Endothelial cell of hepatic sinusoid (primary cell): ENCODE data around the gene TRAF3IP3.

Experiments used
- in situ Hi-C: cut with HindIII; loops from 2 replicates; pipeline ENCODE4 v1.10.0; 2017; ENCODE audit warnings: low sequenced_read_pairs

Gene TRAF3IP3, protein sequence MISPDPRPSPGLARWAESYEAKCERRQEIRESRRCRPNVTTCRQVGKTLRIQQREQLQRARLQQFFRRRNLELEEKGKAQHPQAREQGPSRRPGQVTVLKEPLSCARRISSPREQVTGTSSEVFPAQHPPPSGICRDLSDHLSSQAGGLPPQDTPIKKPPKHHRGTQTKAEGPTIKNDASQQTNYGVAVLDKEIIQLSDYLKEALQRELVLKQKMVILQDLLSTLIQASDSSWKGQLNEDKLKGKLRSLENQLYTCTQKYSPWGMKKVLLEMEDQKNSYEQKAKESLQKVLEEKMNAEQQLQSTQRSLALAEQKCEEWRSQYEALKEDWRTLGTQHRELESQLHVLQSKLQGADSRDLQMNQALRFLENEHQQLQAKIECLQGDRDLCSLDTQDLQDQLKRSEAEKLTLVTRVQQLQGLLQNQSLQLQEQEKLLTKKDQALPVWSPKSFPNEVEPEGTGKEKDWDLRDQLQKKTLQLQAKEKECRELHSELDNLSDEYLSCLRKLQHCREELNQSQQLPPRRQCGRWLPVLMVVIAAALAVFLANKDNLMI

DNA sequence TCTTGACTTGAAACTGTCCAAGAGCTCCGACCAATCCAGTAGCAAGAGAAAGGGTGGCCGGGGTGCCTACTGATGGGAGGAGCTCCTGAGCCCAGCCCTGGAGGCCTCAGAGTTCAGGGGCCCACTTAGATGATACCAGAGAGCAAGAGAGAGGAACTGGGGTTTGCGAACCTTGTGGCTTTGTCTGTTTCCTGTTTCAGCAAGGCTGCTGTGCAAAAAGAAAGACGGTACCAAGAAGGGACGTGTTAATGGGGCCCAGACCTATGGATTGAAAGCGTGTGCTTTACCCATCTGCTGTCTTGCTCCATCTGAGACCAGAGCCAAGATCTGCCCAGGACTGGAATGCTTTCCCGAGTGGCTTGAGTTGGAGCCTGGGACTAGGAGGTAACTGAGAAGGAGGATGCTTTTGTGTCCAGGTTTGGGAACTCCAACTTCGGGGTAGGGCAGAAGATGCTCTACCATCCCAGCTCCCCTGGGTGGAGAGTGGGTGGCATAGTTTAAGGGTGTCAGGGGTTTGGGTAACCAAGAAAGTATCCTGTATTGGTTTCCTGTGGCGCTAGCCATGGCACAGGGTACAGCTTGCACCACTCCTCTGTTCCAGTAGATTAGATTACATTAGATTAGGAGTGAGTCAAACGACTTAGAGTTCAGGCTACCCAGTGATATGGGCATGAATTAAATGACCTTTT, at the start of gene TRAF3IP3:
TRAF3IP3 (plus strand) TSS at position 128 of the 689 bp plus-strand sequence. CDS start 3,987 bp downstream, outside the sequence.
- in situ Hi-C loops, result no loop called here

DNA sequence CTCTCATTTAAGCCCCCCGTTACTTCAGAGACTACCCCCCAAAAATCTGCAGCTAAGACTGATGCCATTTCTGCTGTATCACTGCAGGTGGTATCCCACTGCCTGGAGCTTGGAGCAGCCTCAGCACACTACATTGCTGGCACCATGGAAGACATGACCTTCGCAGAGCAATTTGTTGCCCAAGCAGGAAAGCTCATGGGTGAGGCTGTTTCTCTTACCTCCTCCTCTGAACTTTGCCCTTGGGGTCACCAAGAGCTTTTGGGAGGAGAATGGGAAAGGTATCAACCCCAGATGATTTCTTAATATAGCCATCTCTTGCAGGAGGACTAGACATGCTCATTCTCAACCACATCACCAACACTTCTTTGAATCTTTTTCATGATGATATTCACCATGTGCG, 49.2 kb upstream of the TRAF3IP3 start:
- in situ Hi-C loops, result no loop called here

- in situ Hi-C loops, result no loop called here
Measured at GRCh38 chr1:209707308-209707707, 48.5 kb upstream of the TRAF3IP3 start.

GRCh38 chr1:209708297-209708696, 47.6 kb upstream of the TRAF3IP3 start:
- in situ Hi-C loops, result no loop called here

DNA sequence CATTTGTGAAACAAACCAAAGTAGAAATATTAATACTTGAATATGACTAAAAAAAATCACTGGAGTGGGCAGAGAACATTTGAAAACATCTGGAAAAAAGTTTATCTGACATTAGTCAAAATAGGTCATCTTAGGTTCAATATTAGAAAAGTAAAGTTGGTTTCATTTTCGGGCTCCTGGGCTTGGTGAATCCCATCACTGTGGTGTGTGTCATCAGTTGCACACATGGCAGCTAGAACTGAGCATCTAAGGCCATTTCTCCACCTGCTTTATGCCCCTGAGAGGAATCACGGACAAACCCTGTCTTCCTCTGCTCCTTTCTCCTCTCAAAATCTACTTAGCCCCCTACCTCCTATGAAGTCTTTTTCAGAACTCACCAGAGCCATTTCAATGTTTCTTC, 45.8 kb upstream of the TRAF3IP3 start:
- in situ Hi-C loops, result no loop called here

- in situ Hi-C loops, result no loop called here
Measured at GRCh38 chr1:209710847-209711246, 45.0 kb upstream of the TRAF3IP3 start.

DNA sequence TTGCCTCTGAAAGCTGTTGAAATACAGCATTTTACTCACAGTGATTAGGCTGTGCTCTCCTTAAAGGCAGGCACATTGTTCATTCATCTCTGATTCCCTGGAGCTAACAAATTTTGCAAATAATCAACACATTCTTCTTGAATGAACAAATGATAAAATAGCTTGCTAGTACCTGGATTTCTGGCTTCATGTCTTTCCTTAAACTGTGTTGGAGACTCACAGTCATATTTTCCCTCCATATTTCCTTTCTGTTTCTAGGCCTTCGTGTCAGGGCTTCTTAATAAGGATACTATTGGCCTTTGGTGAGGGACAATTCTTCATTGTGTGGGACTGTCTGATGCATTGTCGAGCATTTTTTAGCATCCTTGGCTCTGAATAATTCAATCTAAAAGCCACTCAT, 41.5 kb upstream of the TRAF3IP3 start:
- in situ Hi-C loops, result no loop called here

DNA sequence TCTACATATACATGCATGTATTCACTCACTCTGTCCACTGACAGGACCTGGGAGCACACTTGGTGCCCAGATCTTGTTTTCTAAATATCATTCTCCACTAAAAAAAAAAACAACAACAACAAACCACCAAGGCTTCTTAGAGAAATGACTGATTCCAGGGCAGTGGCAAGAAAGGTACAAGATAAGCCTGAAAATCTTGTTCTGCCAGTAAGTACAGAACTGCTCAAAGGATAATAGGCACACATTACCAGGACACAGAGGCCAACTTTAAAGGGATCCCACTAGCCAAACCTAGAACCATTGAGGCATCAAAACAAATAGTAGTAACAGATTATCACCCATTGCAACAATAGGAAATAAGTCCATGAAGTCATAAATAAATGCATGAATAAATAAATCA, 40.5 kb upstream of the TRAF3IP3 start:
- in situ Hi-C loops, result no loop called here

DNA sequence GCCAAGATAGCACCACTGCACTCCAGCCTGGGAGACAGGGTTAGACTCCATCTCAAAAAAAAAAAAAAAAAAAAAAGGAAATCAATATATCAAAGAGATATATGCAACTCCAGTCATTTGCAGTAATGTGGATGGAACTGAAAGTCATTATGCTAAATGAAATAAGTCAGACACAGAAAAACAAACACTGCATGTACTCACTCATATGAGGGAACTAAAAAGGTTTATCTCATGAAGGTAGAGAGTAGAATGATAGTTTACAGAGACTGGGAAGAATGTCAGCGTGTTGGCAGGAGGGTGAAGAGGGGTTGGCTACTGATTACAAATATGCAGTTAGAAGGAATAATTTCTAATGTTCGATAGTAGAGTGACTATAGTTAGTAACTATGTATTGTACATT, 38.0 kb upstream of the TRAF3IP3 start:
- in situ Hi-C loops, result no loop called here

GRCh38 chr1:209720326-209720725, 35.5 kb upstream of the TRAF3IP3 start:
- in situ Hi-C loops, result no loop called here

DNA sequence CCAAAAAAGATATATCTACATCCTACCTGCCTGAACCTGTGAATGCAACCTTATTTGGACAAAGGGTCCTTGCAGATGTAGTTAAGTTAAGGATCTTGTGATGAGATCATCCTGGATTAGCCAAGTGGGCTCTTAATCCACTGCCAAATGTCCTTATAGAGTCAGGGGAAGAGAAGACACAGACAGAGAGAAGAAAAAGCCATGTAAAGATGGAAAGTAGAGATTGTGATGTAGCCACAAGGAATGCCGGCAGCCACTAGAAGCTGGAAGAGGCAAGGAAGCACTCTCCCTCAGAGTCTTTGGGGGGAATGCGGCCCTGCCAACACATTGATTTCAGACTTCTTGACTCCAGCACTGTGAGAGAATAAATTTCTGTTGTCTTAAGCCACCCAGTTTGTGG, 35.0 kb upstream of the TRAF3IP3 start:
- in situ Hi-C loops, result no loop called here

DNA sequence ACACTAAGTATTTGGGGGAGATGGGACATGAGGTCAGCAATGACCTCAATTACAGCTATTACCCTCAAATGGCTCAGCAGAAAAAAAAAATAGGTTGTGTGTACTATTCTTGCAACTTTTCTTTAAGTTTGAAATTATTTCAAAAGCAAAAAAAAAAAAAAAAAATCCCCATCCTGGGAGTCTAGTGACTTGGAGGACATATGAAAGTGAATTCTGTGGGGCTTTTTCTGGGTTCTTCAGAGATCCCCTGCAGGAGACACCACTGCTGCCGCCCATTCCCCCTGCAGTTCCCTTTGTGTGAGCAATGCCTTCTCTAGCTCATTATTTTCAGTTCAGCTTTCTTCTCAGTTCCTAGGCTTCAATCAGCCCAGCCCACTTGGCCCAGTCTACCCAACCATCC, 34.5 kb upstream of the TRAF3IP3 start:
- in situ Hi-C loops, result no loop called here

GRCh38 chr1:209723265-209723664, 32.6 kb upstream of the TRAF3IP3 start:
- in situ Hi-C loops, result no loop called here

GRCh38 chr1:209723756-209724693, 31.8 kb upstream of the TRAF3IP3 start:
- in situ Hi-C loops, result no loop called here

GRCh38 chr1:209727286-209727685, 28.6 kb upstream of the TRAF3IP3 start:
- in situ Hi-C loops, result loop anchor here (5.0 kb wide), 1 partner anchor 35 kb away; no protein-coding TSS in a partner anchor

DNA sequence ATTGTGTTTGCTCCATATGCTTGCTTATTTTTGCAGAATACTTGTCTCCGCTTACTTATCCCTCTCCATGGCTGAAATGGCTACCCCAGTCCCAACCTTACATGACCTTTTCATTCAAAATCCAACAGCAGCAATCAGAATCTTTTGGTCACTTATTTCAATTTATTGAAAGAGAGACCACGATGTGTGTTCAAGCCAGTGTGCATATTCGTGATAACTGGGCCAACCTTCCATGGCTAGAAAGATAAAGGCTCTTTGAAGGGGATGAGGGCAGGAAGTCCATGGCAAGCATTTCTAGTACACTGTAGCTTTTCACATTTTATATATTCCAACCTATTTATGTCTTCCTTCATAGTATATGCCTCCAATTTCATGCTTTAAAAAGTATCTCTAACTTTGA, 28.1 kb upstream of the TRAF3IP3 start:
- in situ Hi-C loops, result loop anchor here (5.0 kb wide), 1 partner anchor 35 kb away; no protein-coding TSS in a partner anchor

DNA sequence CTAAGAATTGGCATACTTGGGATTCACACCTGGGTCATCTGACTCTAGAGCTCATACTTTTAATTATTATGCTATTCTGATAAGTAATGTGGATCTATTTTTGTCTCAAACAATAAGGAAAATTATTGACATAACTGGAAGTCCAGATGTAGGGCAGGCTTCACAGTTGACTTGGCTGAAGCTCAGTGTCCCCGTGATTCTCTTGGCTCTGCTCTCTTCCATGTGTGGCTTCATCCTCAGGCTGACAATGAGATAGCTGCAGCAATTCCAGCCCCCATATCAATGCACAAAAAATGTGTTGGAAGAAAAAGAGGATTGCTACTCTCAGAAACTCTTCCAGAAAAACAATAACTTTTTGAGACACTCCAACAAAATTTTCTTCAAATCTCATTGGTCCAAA, 27.4 kb upstream of the TRAF3IP3 start:
- in situ Hi-C loops, result loop anchor here (5.0 kb wide), 1 partner anchor 34 kb away; no protein-coding TSS in a partner anchor

- in situ Hi-C loops, result loop anchor here (5.0 kb wide), 1 partner anchor 33 kb away; no protein-coding TSS in a partner anchor
Measured at GRCh38 chr1:209729436-209729835, 26.4 kb upstream of the TRAF3IP3 start.

GRCh38 chr1:209732725-209733124, 23.1 kb upstream of the TRAF3IP3 start:
- in situ Hi-C loops, result no loop called here

DNA sequence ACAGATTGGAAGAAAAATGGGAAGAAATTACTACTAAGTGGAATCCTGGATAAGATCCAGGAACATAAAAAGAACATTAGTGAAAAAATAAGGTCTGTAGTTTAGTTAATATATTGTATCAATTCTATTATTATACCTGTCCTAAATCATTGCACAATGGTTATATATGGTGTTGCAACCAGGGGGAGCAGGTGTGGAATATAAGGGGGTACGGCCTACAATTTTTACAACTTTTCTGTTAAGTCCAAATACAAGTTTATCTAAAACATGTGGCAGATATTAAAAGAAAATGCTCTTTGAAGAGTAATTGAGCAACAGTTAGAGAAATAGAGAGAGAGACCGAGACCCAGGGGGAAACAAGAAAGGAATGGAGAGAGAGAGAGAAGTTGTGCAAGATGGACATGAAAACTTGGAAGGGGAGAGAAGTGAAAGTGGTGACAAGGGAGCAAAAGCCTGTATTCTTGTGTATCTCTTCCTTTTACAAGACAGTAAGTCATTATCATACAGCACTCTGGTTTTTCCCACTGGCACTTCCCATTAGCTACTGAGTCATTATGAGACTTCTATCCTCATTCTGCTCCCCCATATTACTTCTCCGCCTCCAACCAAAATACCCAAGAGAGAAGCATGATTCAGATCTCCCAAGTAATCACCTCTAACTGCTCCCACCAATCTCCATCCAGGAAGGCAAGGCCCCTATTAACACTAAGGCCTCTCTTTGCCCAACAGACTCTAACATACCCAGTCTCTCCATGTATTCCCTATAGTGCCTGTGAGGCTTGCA, 22.3 kb upstream of the TRAF3IP3 start:
- in situ Hi-C loops, result no loop called here
